Neuronal stem cell (in vitro differentiated cells): Measurements from ENCODE around the gene SGK1.
"Not testable (repeated sequence)": the region's sequence is repeated elsewhere in the genome, so short reads cannot be mapped to it uniquely, and the experiment has no call there.

Source experiments
- DNase-seq: peaks from one replicate; pipeline ENCODE4 v3.0.0-alpha.2; 2013; ENCODE audit warnings: low spot score
- H2AFZ ChIP-seq: one replicate; pipeline ENCODE4 v1.6.1; 2013; ENCODE audit warnings: mild to moderate bottlenecking, low read length, inconsistent platforms
- H2AK5ac ChIP-seq: 2 replicates; pipeline ENCODE4 v1.6.1; 2013; ENCODE audit warnings: low read depth, mild to moderate bottlenecking, inconsistent platforms, low read length, moderate library complexity, mixed read lengths
- H2BK120ac ChIP-seq: 2 replicates; pipeline ENCODE4 v1.6.1; 2013; ENCODE audit warnings: low read depth, mild to moderate bottlenecking, inconsistent platforms, low read length, moderate library complexity, mixed read lengths
- H2BK12ac ChIP-seq: one replicate; pipeline ENCODE4 v1.6.1; 2013; ENCODE audit warnings: low read length, inconsistent platforms
- H2BK15ac ChIP-seq: 2 replicates; pipeline ENCODE4 v1.6.1; 2013; ENCODE audit warnings: mild to moderate bottlenecking, low read length, inconsistent platforms, mixed read lengths
- H2BK5ac ChIP-seq: one replicate; pipeline ENCODE4 v1.6.1; 2013; ENCODE audit warnings: inconsistent platforms, mild to moderate bottlenecking, low read length, moderate library complexity
- H3K14ac ChIP-seq: one replicate; pipeline ENCODE4 v1.6.1; 2013; ENCODE audit warnings: low read length, inconsistent platforms
- H3K18ac ChIP-seq: 2 replicates; pipeline ENCODE4 v1.6.1; 2013; ENCODE audit warnings: low read length, inconsistent platforms
- H3K23ac ChIP-seq: 2 replicates; pipeline ENCODE4 v1.6.1; 2013; ENCODE audit warnings: low read depth, mild to moderate bottlenecking, mixed read lengths, low read length, inconsistent platforms; ENCODE audit not compliant: poor library complexity
- H3K27ac ChIP-seq: replicated peaks from 3 replicates; pipeline ENCODE4 v1.5.1; 2013; ENCODE audit warnings: low read length, inconsistent platforms
- H3K27me3 ChIP-seq, 3 experiments: 2 replicates each; pipeline ENCODE4 v1.6.1; 2013; ENCODE audit warnings: low read length in 3 of 3, mild to moderate bottlenecking in 2 of 3, inconsistent platforms in 1 of 3, low read depth in 1 of 3, mixed read lengths in 1 of 3, moderate library complexity in 1 of 3; ENCODE audit not compliant: control insufficient read depth in 3 of 3, insufficient read depth in 3 of 3
- H3K36me3 ChIP-seq, 2 donors: replicated peaks in 1 of 2; 2 replicates each; pipeline ENCODE4 v1.6.1; 2013; ENCODE audit warnings: low read length in 2 of 2; ENCODE audit not compliant: control insufficient read depth in 2 of 2, insufficient read depth in 2 of 2
- H3K4ac ChIP-seq: 2 replicates; pipeline ENCODE4 v1.6.1; 2013; ENCODE audit warnings: inconsistent platforms, mild to moderate bottlenecking, low read length, moderate library complexity
- H3K4me1 ChIP-seq, 2 donors: 1 replicate in 1 of 2; 2 replicates in 1 of 2; pipeline ENCODE4 v1.6.1; 2013; ENCODE audit warnings: low read length in 2 of 2, low read depth in 1 of 2; ENCODE audit not compliant: control insufficient read depth in 2 of 2, insufficient read depth in 1 of 2
- H3K4me2 ChIP-seq: one replicate; pipeline ENCODE4 v1.6.1; 2013; ENCODE audit warnings: mild to moderate bottlenecking, low read length, inconsistent platforms; ENCODE audit not compliant: insufficient read depth, poor library complexity, severe bottlenecking
- H3K4me3 ChIP-seq, 2 donors: 2 replicates each; pipeline ENCODE4 v1.5.1; 2013; ENCODE audit warnings: low read length in 2 of 2, mild to moderate bottlenecking in 2 of 2, inconsistent platforms in 1 of 2, moderate library complexity in 1 of 2
- H3K79me1 ChIP-seq: one replicate; pipeline ENCODE4 v1.6.1; 2013; ENCODE audit warnings: low read depth, mild to moderate bottlenecking, inconsistent platforms, low read length, moderate library complexity
- H3K9ac ChIP-seq: one replicate; pipeline ENCODE4 v1.6.1; 2013; ENCODE audit warnings: mild to moderate bottlenecking, low read depth, low read length, inconsistent platforms; ENCODE audit not compliant: poor library complexity
- H3K9me3 ChIP-seq, 2 donors: replicated peaks in 1 of 2; 2 replicates each; pipeline versions ENCODE3 to v1.6.1; 2013; ENCODE audit warnings: low read length in 2 of 2, mild to moderate bottlenecking in 2 of 2, inconsistent platforms in 1 of 2, low read depth in 1 of 2, mixed read lengths in 1 of 2, moderate library complexity in 1 of 2; ENCODE audit not compliant: control insufficient read depth in 2 of 2, insufficient read depth in 1 of 2
- H4K8ac ChIP-seq: one replicate; pipeline ENCODE4 v1.6.1; 2013; ENCODE audit warnings: low read depth, mild to moderate bottlenecking, inconsistent platforms, low read length, moderate library complexity
- H4K91ac ChIP-seq: one replicate; pipeline ENCODE4 v1.6.1; 2013; ENCODE audit warnings: low read length, low read depth, mild to moderate bottlenecking, inconsistent platforms; ENCODE audit not compliant: poor library complexity
- WGBS, 2 donors: extraction: QIAGEN DNeasy Blood & Tissue Kit; methylation state at CpG; one replicate each; pipeline ENCODE4 v1.1.7; 2013; ENCODE audit warnings: missing lambda C conversion rate in 2 of 2, mixed read lengths in 1 of 2; ENCODE audit not compliant: insufficient read length in 2 of 2, insufficient replicate concordance in 1 of 2; ENCODE audit errors: extremely low coverage in 2 of 2; 5-methylcytosine and 5-hydroxymethylcytosine counted together

The SGK1 gene

GRCh38 chr6:134198093-134198492, 119.8 kb downstream of the SGK1 start:
- no peak overlapping the region for H4K8ac ChIP-seq
- no peaks in the 10 kb centered on the region for H3K27me3 ChIP-seq
- no peak overlapping the region for H2BK5ac ChIP-seq
- H4K91ac ChIP-seq: no peak overlapping the region
- no peak for DNase-seq
- H3K4ac ChIP-seq: no peak overlapping the region
- H2AFZ ChIP-seq: no peak overlapping the region
- no peak overlapping the region for H3K14ac ChIP-seq
- no peaks in the 10 kb centered on the region for H3K36me3 ChIP-seq
- H3K4me1 ChIP-seq: no peaks in the 10 kb centered on the region
- WGBS, 2 donors: no CpG with 5 or more reads among the region's 3 CpGs
- no peak overlapping the region for H3K4me2 ChIP-seq
- no peak overlapping the region for H3K23ac ChIP-seq
- no peaks in the 10 kb centered on the region for H3K9me3 ChIP-seq
- no peak overlapping the region for H3K9ac ChIP-seq
- H2BK12ac ChIP-seq: no peak overlapping the region
- no peak overlapping the region for H3K27ac ChIP-seq
- no peak overlapping the region for H2BK15ac ChIP-seq
- no peak overlapping the region for H2BK120ac ChIP-seq
- H2AK5ac ChIP-seq: no peak overlapping the region
- no peaks in the 10 kb centered on the region for H3K79me1 ChIP-seq
- H3K18ac ChIP-seq: no peak overlapping the region
- H3K4me3 ChIP-seq: no peak overlapping the region

GRCh38 chr6:134197685-134198084, 120.2 kb downstream of the SGK1 start:
- not testable (repeated sequence) for H3K4ac ChIP-seq, H3K9ac ChIP-seq, H2BK15ac ChIP-seq, H3K18ac ChIP-seq, H3K4me1 ChIP-seq, H3K14ac ChIP-seq, H3K9me3 ChIP-seq, H4K91ac ChIP-seq, H4K8ac ChIP-seq, H3K79me1 ChIP-seq, H3K27ac ChIP-seq, H3K23ac ChIP-seq, H2BK120ac ChIP-seq, DNase-seq, H3K27me3 ChIP-seq, H3K4me3 ChIP-seq, H3K4me2 ChIP-seq, H2AFZ ChIP-seq, H2BK5ac ChIP-seq, H2AK5ac ChIP-seq, H3K36me3 ChIP-seq, H2BK12ac ChIP-seq
- WGBS, 2 donors: no CpG with 5 or more reads among the region's 6 CpGs

GRCh38 chr6:134196568-134197193, 121.2 kb downstream of the SGK1 start:
- H3K4me1 ChIP-seq: no peaks in the 10 kb centered on the region
- H3K4me2 ChIP-seq: no peak overlapping the region
- no peak overlapping the region for H3K23ac ChIP-seq
- no peak for DNase-seq
- no peak overlapping the region for H3K27ac ChIP-seq
- H3K79me1 ChIP-seq: no peaks in the 10 kb centered on the region
- H4K91ac ChIP-seq: no peak overlapping the region
- no peaks in the 10 kb centered on the region for H3K36me3 ChIP-seq
- H3K4me3 ChIP-seq: no peak overlapping the region
- no peaks in the 10 kb centered on the region for H3K27me3 ChIP-seq
- H2BK5ac ChIP-seq: no peak overlapping the region
- H3K18ac ChIP-seq: no peak overlapping the region
- no peaks in the 10 kb centered on the region for H3K9me3 ChIP-seq
- no peak overlapping the region for H2BK15ac ChIP-seq
- no peak overlapping the region for H2AFZ ChIP-seq
- no peak overlapping the region for H4K8ac ChIP-seq
- no peak overlapping the region for H3K4ac ChIP-seq
- no peak overlapping the region for H2BK12ac ChIP-seq
- H2AK5ac ChIP-seq: no peak overlapping the region
- H2BK120ac ChIP-seq: no peak overlapping the region
- no peak overlapping the region for H3K9ac ChIP-seq
- no CpG with 5 or more reads among the region's 11 CpGs for WGBS, 2 donors
- no peak overlapping the region for H3K14ac ChIP-seq

- H3K27ac ChIP-seq: no peak overlapping the region
- no peak overlapping the region for H2BK12ac ChIP-seq
- no peak overlapping the region for H3K23ac ChIP-seq
- no peak overlapping the region for H4K8ac ChIP-seq
- H3K79me1 ChIP-seq: no peaks in the 10 kb centered on the region
- H3K14ac ChIP-seq: no peak overlapping the region
- no peaks in the 10 kb centered on the region for H3K9me3 ChIP-seq
- H3K9ac ChIP-seq: no peak overlapping the region
- no peaks in the 10 kb centered on the region for H3K27me3 ChIP-seq
- no peak overlapping the region for H3K18ac ChIP-seq
- H2BK5ac ChIP-seq: no peak overlapping the region
- no peak overlapping the region for H3K4ac ChIP-seq
- H3K4me1 ChIP-seq: no peaks in the 10 kb centered on the region
- no peak overlapping the region for H2BK120ac ChIP-seq
- no CpG with 5 or more reads among the region's 3 CpGs for WGBS, 2 donors
- H2AK5ac ChIP-seq: no peak overlapping the region
- DNase-seq: no peak
- H4K91ac ChIP-seq: no peak overlapping the region
- no peak overlapping the region for H2BK15ac ChIP-seq
- H3K4me2 ChIP-seq: no peak overlapping the region
- no peaks in the 10 kb centered on the region for H3K36me3 ChIP-seq
- no peak overlapping the region for H3K4me3 ChIP-seq
- no peak overlapping the region for H2AFZ ChIP-seq
Measured at GRCh38 chr6:134195985-134196384, 121.9 kb downstream of the SGK1 start.
